Nephron (organoid): ENCODE data around the gene C14orf180.
A peak's percentile ranks its signal among the peaks of the same experiment; 100 is the strongest.

Source experiments
- H3K27ac Mint-ChIP-seq, 3 experiments: 2 replicates each; pipeline ENCODE4 v1.8.0; 2020; ENCODE audit warnings: mixed read lengths in 3 of 3, mild to moderate bottlenecking in 2 of 3, moderate library complexity in 1 of 3
- H3K27me3 Mint-ChIP-seq: 2 replicates; pipeline ENCODE4 v1.8.0; 2021; ENCODE audit warnings: low read depth, mild to moderate bottlenecking, moderate library complexity, mixed read lengths
- H3K36me3 Mint-ChIP-seq: 2 replicates; pipeline ENCODE4 v1.8.0; 2020; ENCODE audit warnings: low read depth, mixed read lengths
- H3K4me1 Mint-ChIP-seq: 2 replicates; pipeline ENCODE4 v1.8.0; 2020; ENCODE audit warnings: mixed read lengths
- H3K4me3 Mint-ChIP-seq, 3 experiments: 2 replicates each; pipeline ENCODE4 v1.8.0; 2020; ENCODE audit warnings: mild to moderate bottlenecking in 3 of 3, mixed read lengths in 3 of 3, moderate library complexity in 2 of 3
- H3K9me3 Mint-ChIP-seq: 2 replicates; pipeline ENCODE4 v1.8.0; 2020; ENCODE audit warnings: mixed read lengths
- CTCF ChIP-seq, 3 experiments: fragments of 200-600 bp; sonication (generic); IDR thresholded peaks; one replicate each; pipeline ENCODE4 v1.5.0; 2021; ENCODE audit warnings: antibody characterized with exemption in 3 of 3; ENCODE audit not compliant: unreplicated experiment in 3 of 3

C14orf180 gene

GRCh38 chr14:104579507-104579906 is at the start of gene C14orf180:
TSS of gene C14orf180 (plus strand) at chr14:104579764. CDS start at chr14:104586431, 6,667 bp downstream.
- Mint-ChIP-seq H3K4me3 (peak within 1 kb of the TSS in 1 of 3 experiments; percentile 38), H3K4me1 (peaks cover 52% of the 10 kb centered on the region), H3K27ac (peak within 1 kb of the TSS in 2 of 3 experiments; percentile 55 to 57), H3K36me3 (no peaks in the 10 kb centered on the region), H3K27me3 (peaks cover 17% of the 10 kb centered on the region), H3K9me3 (no peaks in the 10 kb centered on the region)
- TF ChIP-seq CTCF (IDR thresholded peaks at IDR 0.05; ENCODE audit: unreplicated experiment in 3 of 3) = no peak

- no peak overlapping the region for H3K27ac Mint-ChIP-seq
- TF ChIP-seq CTCF (IDR thresholded peaks at IDR 0.05; ENCODE audit: unreplicated experiment in 3 of 3) = no peak
Measured at GRCh38 chr14:104530646-104531045, 48.9 kb upstream of the C14orf180 start.

GRCh38 chr14:104531421-104532190 is 48.0 kb upstream of the C14orf180 start:
- H3K4me3 Mint-ChIP-seq = no peak overlapping the region
- H3K9me3 Mint-ChIP-seq = peaks cover 18% of the 10 kb centered on the region
- H3K36me3 Mint-ChIP-seq = peaks cover 7% of the 10 kb centered on the region
- TF ChIP-seq CTCF (IDR thresholded peaks at IDR 0.05; ENCODE audit: unreplicated experiment in 3 of 3) = no peak
- H3K4me1 Mint-ChIP-seq = no peaks in the 10 kb centered on the region
- H3K27ac Mint-ChIP-seq = no peak overlapping the region
- H3K27me3 Mint-ChIP-seq = peaks cover 27% of the 10 kb centered on the region

More at GRCh38 chr14:104530646-104531045, 48.9 kb upstream of the C14orf180 start:
- peaks cover 22% of the 10 kb centered on the region for H3K9me3 Mint-ChIP-seq
- peaks cover 7% of the 10 kb centered on the region for H3K36me3 Mint-ChIP-seq
- H3K4me1 Mint-ChIP-seq = no peaks in the 10 kb centered on the region
- H3K27me3 Mint-ChIP-seq = peaks cover 26% of the 10 kb centered on the region
- no peak overlapping the region for H3K4me3 Mint-ChIP-seq

GRCh38 chr14:104532191-104532555 is 47.4 kb upstream of the C14orf180 start:
- Mint-ChIP-seq H3K27me3 (peaks cover 32% of the 10 kb centered on the region), H3K9me3 (peaks cover 13% of the 10 kb centered on the region), H3K4me1 (no peaks in the 10 kb centered on the region), H3K4me3 (no peak overlapping the region), H3K36me3 (peaks cover 3% of the 10 kb centered on the region), H3K27ac (no peak overlapping the region)
- TF ChIP-seq CTCF (IDR thresholded peaks at IDR 0.05; ENCODE audit: unreplicated experiment in 3 of 3) = no peak

- peaks cover 35% of the 10 kb centered on the region for H3K27me3 Mint-ChIP-seq
- no peaks in the 10 kb centered on the region for H3K4me1 Mint-ChIP-seq
- no peak for TF ChIP-seq CTCF (IDR thresholded peaks at IDR 0.05; ENCODE audit: unreplicated experiment in 3 of 3)
- no peak overlapping the region for H3K27ac Mint-ChIP-seq
- no peak overlapping the region for H3K4me3 Mint-ChIP-seq
- no peaks in the 10 kb centered on the region for H3K9me3 Mint-ChIP-seq
- no peaks in the 10 kb centered on the region for H3K36me3 Mint-ChIP-seq
Measured at GRCh38 chr14:104534036-104534435, 45.5 kb upstream of the C14orf180 start.
